Hepatocyte (in vitro differentiated cells): ENCODE data around the gene LTN1. TPM values are rescaled to one million over a fixed set of nuclear protein-coding genes. Genes with fewer than 3 reads are reported as not detected.

Source experiments
- DNase-seq: peaks from one replicate; pipeline ENCODE4 v3.0.0-alpha.2; 2016; ENCODE audit warnings: low spot score
- H2AFZ ChIP-seq: fragments of 200-600 bp; sonication (generic); 2 replicates; pipeline ENCODE4 v1.6.0; 2016; ENCODE audit warnings: antibody characterized with exemption, mild to moderate bottlenecking
- H3K27ac ChIP-seq: fragments of 200-600 bp; sonication (generic); 2 replicates; pipeline ENCODE4 v1.5.1; 2016; ENCODE audit warnings: mild to moderate bottlenecking
- H3K27me3 ChIP-seq: fragments of 200-600 bp; sonication (generic); 2 replicates; pipeline ENCODE4 v1.6.1; 2016
- H3K36me3 ChIP-seq: fragments of 200-600 bp; sonication (generic); replicated peaks from 2 replicates; pipeline ENCODE4 v1.5.1; 2016; ENCODE audit warnings: low read depth; ENCODE audit not compliant: insufficient read depth
- H3K4me1 ChIP-seq: fragments of 200-600 bp; sonication (generic); 2 replicates; pipeline ENCODE4 v1.5.1; 2016; ENCODE audit warnings: mild to moderate bottlenecking, moderate library complexity; ENCODE audit not compliant: insufficient read depth
- H3K4me2 ChIP-seq: fragments of 200-600 bp; sonication (generic); 2 replicates; pipeline ENCODE4 v1.6.0; 2016
- H3K4me3 ChIP-seq: fragments of 200-600 bp; sonication (generic); 2 replicates; pipeline ENCODE4 v1.5.1; 2016; ENCODE audit warnings: mild to moderate bottlenecking
- H3K79me2 ChIP-seq: fragments of 200-600 bp; sonication (generic); 2 replicates; pipeline ENCODE4 v1.6.0; 2017; ENCODE audit warnings: mild to moderate bottlenecking
- H3K9me2 ChIP-seq: fragments of 200-600 bp; sonication (generic); replicated peaks from 2 replicates; pipeline ENCODE4 v1.6.0; 2017; ENCODE audit warnings: mild to moderate bottlenecking; ENCODE audit not compliant: insufficient read depth
- H3K9me3 ChIP-seq: fragments of 200-600 bp; sonication (generic); 2 replicates; pipeline ENCODE4 v1.5.1; 2016; ENCODE audit warnings: low read depth, mild to moderate bottlenecking
- H4K20me1 ChIP-seq: fragments of 200-600 bp; sonication (generic); 2 replicates; pipeline ENCODE4 v1.6.0; 2016; ENCODE audit warnings: mild to moderate bottlenecking; ENCODE audit not compliant: insufficient read depth, poor library complexity, severe bottlenecking
- CTCF ChIP-seq: fragments of 200-600 bp; sonication (generic); IDR thresholded peaks from 2 replicates; pipeline ENCODE4 v1.5.1; 2016; ENCODE audit warnings: antibody characterized with exemption, mild to moderate bottlenecking; ENCODE audit not compliant: poor library complexity
- EZH2 ChIP-seq: fragments of 200-600 bp; sonication (generic); IDR thresholded peaks from 2 replicates; pipeline ENCODE4 v1.6.1; 2016; ENCODE audit warnings: antibody characterized with exemption, mild to moderate bottlenecking, borderline replicate concordance
- EZH2phosphoT487 ChIP-seq: fragments of 200-600 bp; sonication (generic); IDR thresholded peaks from one replicate; pipeline ENCODE4 v1.6.1; 2018; ENCODE audit warnings: antibody characterized with exemption, mild to moderate bottlenecking, low read depth, moderate library complexity; ENCODE audit not compliant: unreplicated experiment, severe bottlenecking
- WGBS: methylation state at CpG from one replicate; pipeline ENCODE4 v1.1.6; 2016; ENCODE audit warnings: low lambda C conversion rate; ENCODE audit errors: missing lambda C conversion rate; 5-methylcytosine and 5-hydroxymethylcytosine counted together
- polyA plus RNA-seq: library from polyadenylated mRNA; unstranded; fragments of >200 nt; fragmentation: Nextera tagmentation; extraction: Ambion mirVana; gene quantifications from 2 replicates; pipeline ENCODE4 v1.2.1, GENCODE V29; 2016
- total RNA-seq: library from RNA; depleted of rRNA; stranded (reverse); fragments of >200 nt; gene quantifications from 2 replicates; pipeline ENCODE4 v1.2.3, GENCODE V29; 2014

The LTN1 gene
- total and polyA plus RNA-seq, 2 experiments from 2014 or later: 9.7 to 35.8 TPM

- Histone ChIP-seq H2AFZ (no peak overlapping the region), H3K9me3 (no peaks in the 10 kb centered on the region), H3K4me1 (no peaks in the 10 kb centered on the region), H3K9me2 (no peaks in the 10 kb centered on the region), H3K4me3 (no peak overlapping the region), H3K36me3 (no peaks in the 10 kb centered on the region), H3K27me3 (no peaks in the 10 kb centered on the region), H3K4me2 (no peak overlapping the region), H3K79me2 (no peaks in the 10 kb centered on the region), H3K27ac (no peak overlapping the region), H4K20me1 (no peaks in the 10 kb centered on the region)
- WGBS: 58% methylated on average over 7 of the region's 7 CpGs
- no peak for DNase-seq
- TF ChIP-seq EZH2phosphoT487 (no peak), CTCF (no peak)
Observed at GRCh38 chr21:28922368-28922767, 70.3 kb downstream of the LTN1 start.

- Histone ChIP-seq H3K27ac (no peak overlapping the region), H3K27me3 (no peaks in the 10 kb centered on the region), H3K4me2 (no peak overlapping the region), H3K36me3 (no peaks in the 10 kb centered on the region), H3K9me3 (no peaks in the 10 kb centered on the region), H3K4me1 (no peaks in the 10 kb centered on the region), H3K9me2 (no peaks in the 10 kb centered on the region), H3K4me3 (no peak overlapping the region), H3K79me2 (no peaks in the 10 kb centered on the region), H4K20me1 (no peaks in the 10 kb centered on the region), H2AFZ (no peak overlapping the region)
- WGBS: 85% methylated on average over 4 of the region's 4 CpGs
- TF ChIP-seq EZH2: no peak
- TF ChIP-seq CTCF: no peak
- no peak for TF ChIP-seq EZH2phosphoT487
- DNase-seq: no peak
Observed at GRCh38 chr21:28916150-28916893, 76.4 kb downstream of the LTN1 start.

GRCh38 chr21:28913071-28913470 lies 79.6 kb downstream of the LTN1 start:
- no peak for DNase-seq
- H2AFZ ChIP-seq: no peak overlapping the region
- 81% methylated on average over 2 of the region's 2 CpGs for WGBS
- H3K79me2 ChIP-seq: no peaks in the 10 kb centered on the region
- H3K4me3 ChIP-seq: no peak overlapping the region
- no peaks in the 10 kb centered on the region for H3K9me3 ChIP-seq
- no peak overlapping the region for H3K27ac ChIP-seq
- no peaks in the 10 kb centered on the region for H3K4me1 ChIP-seq
- no peak for TF ChIP-seq CTCF
- TF ChIP-seq EZH2: no peak
- TF ChIP-seq EZH2phosphoT487: no peak
- H4K20me1 ChIP-seq: no peaks in the 10 kb centered on the region
- H3K27me3 ChIP-seq: no peaks in the 10 kb centered on the region
- no peaks in the 10 kb centered on the region for H3K36me3 ChIP-seq
- no peaks in the 10 kb centered on the region for H3K9me2 ChIP-seq
- no peak overlapping the region for H3K4me2 ChIP-seq
